HG02610 (cell line): ENCODE results near the gene KLRK1.
"Not testable (repeated sequence)": the region's sequence is repeated elsewhere in the genome, so short reads cannot be mapped to it uniquely, and the experiment has no call there.

Experiments
- ATAC-seq: cut with Tn5 transposase; IDR thresholded peaks from one replicate; pipeline ENCODE4 v1.9.1; 2021; ENCODE audit warnings: mild to moderate bottlenecking, moderate library complexity; ENCODE audit not compliant: unreplicated experiment

Gene KLRK1

DNA sequence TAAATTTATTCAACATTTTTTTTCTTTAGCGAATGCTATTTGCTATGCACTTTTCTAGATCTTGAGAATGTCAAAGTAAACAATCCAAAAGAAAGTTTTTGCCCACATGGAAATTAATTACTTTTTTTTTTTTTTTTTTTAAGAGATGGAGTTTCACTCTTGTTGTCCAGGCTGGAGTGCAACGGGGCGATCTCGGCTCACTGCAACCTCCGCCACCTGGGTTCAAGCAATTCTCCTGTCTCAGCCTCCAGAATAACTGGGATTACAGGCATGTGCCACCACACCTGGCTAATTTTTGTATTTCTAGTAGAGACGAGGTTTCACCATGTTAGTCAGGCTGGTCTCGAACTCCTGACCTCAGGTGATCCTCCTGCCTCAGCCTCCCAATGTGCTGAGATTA is 1.1 kb upstream of the KLRK1 start:
- ATAC-seq = not testable (repeated sequence)

DNA sequence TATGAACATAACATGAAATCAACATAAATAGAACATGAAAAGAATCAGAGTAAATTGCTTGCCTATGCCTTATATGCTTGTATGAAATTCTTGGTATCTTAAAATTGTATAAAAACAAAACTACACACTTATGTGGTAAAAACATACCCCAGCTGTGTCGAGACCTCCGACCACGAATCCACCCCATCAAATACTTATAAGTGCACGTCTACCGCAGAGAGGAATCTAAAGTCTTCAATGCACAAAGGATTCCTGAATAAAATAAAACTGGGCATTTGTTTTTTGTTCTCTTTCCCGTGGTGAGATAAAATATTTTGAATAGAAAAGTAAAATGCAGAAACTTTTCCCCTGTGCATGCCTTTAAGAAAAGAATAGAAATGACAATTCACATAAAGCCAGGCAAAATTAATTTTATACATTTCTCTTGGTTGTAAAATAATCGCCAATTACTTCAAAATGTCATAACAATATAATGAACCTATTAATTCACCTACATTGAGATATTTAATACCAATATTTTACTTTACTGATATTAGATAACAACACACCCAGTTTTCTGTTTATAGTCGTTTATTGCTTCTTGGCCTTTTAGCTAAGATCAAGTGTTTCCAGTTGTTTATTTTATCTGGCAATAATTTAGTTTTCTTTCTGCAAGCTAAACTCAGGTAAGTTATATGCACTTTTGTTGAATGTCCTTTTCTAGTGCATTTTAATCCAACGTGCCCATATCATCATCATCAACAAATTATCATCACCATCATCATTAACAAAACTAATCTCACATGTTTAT is 1.0 kb downstream of the KLRK1 start:
- no peak for ATAC-seq

DNA sequence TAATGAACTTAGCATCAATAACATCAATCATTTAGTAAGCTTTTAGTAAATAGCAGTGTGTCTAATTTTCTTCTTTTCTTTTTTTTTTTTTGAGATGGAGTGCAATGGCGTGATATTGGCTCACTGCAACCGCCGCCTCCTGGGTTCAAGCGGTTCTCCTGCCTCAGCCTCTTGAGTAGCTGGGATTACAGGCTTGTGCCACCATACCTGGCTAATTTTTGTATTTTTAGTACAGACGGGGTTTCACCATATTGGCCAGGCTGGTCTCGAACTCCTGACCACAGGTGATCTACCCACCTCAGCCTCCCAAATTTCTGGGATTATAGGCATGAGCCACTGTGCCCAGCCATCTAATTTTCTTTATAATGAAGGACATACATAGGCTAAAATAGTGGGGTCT is 2.3 kb downstream of the KLRK1 start:
- ATAC-seq = not testable (repeated sequence)

DNA sequence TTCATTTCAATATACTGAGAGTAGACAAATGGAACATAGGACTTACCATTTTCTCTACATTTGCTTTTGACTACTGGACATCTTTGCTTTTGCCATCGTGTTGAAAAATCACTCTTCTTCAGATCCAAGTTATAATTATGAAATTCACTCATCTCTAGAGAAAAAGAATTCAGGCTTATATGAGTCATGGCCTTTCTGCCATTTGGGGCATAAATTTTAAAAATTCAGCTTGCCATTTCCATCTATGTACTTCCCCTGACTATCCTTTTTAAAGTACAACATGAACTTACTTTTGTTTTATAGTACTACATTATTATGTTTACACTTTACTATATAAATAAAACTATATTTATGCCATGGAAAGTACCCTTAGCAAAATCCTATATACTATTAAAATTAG is 3.0 kb downstream of the KLRK1 start:
- no peak for ATAC-seq

DNA sequence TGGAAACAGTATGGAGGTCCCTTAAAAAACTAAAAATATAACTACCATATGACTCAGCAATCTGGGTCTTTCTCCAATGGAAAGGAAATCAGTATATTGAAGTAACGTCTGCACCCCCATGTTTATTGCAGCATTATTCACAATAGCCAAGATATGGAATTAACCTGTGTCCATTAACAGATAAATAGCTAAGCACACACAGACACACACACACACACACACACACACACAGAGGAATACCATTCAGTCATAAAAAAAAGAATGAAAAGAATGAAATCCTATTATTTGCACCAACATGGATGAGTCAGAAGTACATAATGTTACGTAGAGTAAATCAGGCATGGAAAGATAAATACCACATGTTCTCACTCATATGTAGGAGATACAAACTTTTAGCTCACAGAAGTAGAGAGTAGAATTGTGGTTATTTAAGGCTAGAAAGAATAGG is 4.7 kb downstream of the KLRK1 start:
- no peak for ATAC-seq

DNA sequence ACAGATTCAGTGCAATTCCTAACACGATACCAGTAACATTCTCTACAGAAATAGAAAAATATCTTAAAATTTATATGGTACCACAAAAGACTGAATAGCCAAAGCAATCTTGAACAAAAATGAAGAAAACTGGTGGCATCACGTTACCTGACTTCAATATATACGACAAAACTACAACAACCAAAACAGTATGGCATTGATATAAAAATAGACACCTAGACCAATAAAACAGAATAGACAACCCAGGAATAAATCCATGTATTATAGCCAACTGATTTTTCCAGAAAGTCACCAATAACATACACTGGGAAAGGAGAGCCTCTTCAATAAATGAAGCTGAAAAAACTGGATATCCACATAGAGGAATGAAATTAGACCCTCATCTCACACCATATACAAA is 5.7 kb downstream of the KLRK1 start:
- ATAC-seq = no peak

DNA sequence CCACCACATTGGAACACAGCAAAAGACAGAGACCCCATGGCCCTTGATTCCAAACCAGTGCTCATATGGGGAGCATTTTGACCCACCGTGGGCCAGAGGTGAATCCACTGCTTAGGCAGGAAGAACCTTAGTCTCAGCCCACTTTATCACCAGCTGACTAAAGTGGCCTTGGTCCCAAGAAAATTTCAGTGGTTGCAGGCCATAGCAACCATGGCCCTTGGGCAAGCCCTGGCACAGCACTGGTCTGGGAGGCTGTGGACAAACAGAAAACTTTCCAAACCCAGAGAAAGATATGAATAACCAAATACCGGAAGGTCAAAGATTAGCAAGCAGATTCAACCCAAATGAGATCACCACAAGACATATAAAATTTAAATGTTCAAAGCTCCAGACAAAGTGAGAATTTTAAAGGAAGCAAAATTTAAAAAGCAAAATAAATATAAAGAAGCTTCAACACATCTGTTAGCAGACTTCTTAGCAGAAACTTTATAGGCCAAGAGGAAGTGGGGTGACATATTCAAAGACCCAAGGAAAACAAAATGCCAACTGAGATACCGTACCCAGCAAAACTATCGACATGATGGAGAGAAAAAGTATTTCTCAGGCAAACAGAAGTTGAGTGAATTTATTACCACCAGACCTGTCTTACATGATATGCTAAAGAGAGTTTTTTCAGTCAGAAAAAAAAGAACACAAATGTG is 7.8 kb downstream of the KLRK1 start:
- no peak for ATAC-seq

DNA sequence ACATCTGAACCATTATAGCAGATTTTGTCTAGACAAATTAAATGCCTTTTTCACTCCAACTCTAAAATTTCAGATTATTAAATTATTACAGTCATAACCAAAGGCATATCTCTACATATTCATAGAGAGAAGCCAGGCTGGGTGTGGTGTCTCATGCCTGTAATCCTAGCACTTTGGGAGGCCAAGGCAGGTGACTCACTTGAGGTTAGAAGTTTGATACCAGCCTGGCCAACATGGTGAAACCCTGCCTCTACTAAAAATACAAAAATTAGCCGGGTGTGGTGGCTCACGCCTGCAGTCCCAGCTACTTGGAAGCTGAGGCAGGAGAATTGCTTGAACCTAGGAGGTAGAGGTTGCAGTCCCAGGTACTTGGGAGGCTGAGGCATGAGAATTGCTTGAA is 11.1 kb downstream of the KLRK1 start:
- ATAC-seq = not testable (repeated sequence)

DNA sequence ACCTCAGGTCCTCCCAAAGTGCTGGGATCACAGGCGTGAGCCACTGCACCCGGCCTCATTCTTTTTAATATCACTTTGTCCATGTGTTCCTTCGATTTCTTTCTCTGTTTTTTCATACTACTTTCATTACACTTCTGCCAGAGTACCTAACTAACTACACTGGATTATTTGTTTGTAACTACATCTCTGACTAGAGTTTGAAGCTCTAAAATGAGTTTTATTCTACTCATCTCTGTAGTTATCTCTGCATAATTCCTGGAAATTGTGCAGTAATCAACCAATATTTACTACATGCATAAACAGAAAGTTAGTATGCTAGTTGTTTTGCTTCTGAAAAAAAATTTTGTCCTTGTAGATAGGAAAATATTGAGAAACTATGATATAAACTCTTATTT is 15.2 kb downstream of the KLRK1 start:
- no peak for ATAC-seq

DNA sequence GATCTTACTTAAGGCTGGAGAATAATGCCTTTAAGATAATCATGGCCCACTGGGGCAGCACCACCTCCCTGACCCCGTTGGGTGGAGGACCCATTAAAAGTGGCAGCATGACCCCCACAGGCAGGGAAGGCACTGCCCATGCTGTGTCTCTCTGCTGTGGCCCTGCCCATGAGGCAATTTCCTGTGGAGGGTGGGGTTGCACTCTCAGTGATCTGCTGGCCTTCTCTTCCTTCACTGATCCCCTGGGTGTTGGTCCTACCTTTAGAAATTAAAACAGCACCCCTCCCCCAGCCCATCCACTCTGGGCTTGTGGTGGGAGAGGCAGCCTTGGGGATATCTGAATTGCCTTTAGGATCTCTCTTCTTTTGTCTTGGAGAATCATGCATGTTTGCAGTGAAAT is 17.3 kb downstream of the KLRK1 start:
- ATAC-seq = no peak

DNA sequence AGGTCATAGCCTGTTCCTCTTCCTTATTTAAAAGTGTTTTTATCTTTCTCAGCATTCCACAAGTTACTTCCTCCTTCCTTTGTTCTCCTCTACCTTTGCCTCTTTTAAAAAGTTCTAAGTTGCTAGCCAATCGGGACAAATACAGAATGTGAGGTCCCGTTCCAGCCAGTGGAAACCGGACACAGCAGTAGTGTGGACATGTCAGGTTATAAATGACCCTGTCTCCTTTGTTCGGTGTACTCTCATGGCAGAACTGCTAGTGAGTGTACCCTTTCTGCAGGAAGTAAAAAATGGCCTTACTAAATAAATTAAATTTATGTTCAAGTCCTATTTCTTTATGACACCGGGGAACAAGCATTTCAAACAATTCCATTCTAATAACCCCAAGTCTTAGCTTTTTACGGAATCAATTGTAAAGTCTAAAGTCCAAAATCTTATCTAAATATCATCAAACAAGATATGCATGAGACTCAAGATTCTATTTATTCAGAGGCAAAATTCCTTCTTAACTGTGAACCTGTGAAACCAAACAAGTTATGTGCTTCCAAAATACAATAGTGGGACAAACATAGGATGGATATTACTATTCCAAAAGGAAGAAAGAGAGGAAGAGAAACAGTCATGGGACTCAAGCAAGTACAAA is 17.8 kb downstream of the KLRK1 start:
- not testable (repeated sequence) for ATAC-seq

DNA sequence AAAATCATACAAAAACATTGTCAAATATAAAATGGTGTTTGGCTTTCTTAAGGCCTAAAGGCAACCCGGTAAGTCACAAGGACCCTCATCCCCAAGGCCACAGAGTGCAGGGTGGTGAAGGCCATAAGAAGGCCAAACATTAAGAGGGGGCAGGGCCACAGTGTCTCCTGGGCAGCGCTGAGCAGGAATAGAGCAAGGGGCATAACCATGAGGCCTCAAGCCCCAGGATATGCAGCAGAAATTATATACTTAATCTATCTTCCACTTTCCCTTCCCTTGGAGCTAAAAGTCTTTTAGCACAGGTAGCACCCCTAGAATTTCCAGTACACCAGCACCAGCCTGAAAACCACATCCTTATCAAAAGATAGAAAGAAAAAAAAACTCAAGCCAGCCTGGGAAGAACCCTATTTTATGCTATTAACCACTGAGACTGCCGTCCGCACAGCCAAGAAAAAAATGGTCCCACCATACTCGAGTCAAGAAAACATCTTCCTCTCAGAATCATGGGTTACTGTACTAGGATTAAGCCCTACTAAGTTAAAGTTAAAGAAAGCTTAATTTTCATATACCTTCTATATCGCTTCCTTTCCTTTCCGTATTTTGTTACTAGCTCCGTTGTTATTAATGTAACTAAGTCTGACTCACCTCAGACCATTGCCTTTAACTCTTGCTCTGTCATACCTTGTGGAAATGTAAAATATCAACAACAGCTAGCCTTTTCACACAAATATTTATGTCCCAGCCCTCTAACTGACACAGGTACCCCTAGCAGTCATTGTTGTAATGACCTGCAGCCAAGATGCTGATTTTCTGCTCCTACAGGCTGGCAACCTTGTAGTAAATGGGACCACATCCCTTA is 20.1 kb downstream of the KLRK1 start:
- ATAC-seq = no peak

DNA sequence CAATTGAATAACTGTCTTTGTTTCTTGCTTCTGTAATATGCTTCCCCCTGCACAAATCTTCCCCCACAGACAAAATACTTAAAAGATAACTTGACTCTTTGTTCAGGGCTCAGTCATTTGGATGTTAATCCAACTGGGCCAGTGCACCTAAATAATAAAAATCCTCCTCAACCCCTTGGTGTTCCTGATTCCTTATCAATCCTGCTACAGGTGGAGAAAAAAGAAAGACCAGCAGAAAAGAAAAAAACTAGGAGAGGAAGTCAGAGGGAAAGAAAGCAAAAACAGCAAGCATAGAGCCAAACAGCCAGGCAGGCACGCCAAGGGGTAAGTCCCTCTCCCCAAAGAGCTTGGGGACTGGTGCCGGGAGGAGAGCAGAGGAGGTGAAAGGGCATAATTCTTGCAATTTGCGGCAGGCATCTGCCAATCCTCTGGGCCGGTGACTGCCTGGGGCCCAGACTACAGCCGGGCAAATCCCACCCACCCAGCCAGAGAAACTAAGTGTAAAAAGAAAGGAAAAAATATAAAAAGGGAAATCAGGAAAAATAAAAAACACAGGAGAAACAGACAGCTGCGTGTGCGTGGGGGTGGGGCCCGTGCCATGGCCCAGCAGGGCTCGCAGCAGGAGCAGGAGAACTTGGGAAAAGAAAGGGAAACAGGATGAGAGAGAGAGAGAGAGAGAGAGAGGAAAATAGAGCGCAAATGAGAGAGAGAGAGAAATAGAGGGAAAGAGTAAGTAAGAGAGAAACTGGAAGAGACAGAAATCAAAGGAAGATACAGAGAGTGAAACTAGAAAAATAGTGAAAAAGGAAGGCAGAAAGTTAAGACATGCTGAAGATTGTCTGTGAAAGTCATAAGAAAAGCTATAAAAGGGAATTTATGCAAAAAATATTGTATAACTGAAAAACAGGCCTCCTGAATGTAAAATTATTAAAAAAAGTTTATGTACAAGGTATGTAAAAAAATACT is 21.4 kb downstream of the KLRK1 start:
- ATAC-seq = no peak

DNA sequence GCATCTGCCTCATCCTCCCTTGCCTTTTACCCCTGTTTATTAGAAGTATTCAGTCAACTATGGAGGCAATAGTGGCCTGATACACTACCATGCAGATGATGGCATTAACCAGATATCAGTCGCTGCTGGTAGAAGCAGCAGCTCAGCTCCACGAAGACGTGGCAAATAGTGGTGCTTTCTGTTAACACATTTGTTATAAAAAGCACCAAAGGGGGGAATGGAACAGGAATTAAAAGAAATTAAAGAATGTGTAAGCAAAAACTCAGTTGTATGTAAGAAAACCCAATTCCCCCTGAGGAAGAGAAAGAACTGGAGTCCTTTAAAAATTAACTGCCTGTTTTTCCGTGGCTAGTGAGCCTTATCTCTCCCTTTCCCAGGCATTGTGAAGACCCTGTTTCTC is 22.1 kb downstream of the KLRK1 start:
- ATAC-seq = not testable (repeated sequence)

DNA sequence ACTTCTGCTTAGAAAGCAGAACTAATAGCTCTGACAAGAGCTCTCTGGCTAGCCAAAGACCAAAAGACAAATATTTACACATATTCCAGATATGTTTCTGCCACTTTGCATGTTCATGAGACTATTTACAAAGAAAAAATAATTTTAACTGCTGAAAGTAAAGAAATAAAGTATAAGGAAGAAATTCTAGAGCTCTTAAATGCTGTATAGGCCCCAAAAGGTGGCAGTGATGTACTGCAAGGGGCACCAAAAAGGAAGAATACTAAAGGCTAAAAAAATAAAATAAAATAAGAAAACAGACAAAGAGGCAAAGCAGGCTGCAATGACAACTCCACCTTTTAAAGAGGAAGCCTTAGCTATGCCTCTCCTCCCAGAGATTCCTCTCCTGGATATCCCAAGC is 23.0 kb downstream of the KLRK1 start:
- ATAC-seq = no peak

DNA sequence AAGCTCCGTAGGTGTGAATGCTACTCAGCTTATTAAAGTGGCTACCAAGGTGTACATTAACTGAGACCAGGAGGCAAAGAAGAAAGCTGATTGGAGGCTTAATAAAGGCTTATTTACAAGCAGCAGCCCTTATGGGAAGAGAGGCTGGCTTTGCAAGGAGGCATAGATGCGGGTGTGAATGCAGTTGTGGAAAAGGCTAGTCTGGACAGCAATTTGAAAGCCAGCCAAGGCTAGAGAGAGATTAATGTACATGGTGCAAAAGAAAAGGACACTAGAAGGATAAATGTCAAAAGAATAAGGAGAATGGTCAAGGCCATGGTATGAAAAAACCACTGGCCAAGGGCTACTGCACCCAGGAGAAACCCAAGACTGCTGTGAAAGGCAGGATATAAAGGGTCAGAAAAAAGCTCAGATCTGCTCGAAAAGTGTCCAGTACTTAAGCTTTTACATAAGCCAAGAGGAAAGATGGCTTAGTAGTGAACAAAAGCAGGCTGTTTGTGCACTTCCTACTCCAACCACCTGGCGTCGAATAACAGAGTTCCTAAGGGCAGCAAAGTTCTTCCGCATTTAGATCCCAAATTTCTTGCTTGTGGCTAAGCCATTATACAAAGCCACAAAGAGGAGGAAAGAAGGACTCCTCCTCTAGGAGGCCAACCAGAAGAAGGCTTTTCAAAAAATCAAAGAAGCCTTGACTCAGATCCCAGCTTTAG is 24.0 kb downstream of the KLRK1 start:
- ATAC-seq = no peak

DNA sequence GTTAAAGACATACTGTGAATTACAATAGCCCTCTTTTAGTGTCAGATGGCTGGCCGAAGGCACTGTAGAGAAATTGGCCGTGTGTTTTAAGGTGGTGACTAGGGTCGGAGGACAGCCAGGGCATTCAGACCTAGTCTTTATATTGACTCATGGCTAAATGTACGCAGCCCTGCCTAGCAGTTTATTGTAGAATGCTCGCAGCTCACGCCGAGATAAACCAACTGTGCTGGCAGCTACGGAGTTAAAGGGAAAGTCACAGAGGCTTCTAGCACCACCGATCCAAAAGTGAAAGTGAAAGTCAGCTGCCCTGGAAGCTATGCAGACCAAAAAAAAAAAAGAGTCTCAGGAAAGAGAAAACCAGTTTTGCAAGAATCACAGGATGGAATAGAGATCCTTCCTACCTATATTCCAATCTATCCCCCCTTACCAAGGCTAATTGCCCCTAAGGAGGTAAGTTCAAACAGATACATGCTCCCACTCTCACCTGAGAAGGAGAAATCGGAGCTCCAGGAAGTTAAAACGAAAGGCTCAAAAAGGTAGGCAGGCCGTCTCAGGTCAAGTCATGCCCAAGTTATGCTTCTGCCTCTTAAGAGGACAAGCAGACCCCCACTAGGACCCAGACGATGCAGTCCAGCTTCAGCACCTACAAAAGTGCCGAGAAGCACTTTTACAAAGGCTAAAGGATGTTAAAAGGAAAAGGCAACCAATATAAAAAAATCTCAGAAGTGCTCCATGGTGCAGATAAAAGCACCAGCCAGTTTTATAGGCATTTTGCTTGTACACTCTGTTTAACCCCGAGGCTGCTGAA is 24.8 kb downstream of the KLRK1 start:
- peak; percentile 42 for ATAC-seq
